ENCODE results near the gene PRDX3.

Gene PRDX3

GRCh38 chr10:119178372-119179119, at the start of gene PRDX3:
PRDX3 (minus strand) TSS chr10:119178812; CDS start chr10:119178790, 22 bp downstream.
- peak; percentile 76 to 96 (median 90) for DNase-seq (ENCODE audit: low read depth in 4 of 4, low spot score in 1 of 4)

- DNase-seq (ENCODE audit: low read depth in 4 of 4, low spot score in 1 of 4) = no peak
Measured at GRCh38 chr10:119227825-119228224, 49.2 kb upstream of the PRDX3 start.

GRCh38 chr10:119225083-119225658, 46.6 kb upstream of the PRDX3 start:
- DNase-seq (ENCODE audit: low read depth in 4 of 4, low spot score in 1 of 4) = no peak

- DNase-seq (ENCODE audit: low read depth in 4 of 4, low spot score in 1 of 4) = no peak
Measured at GRCh38 chr10:119222966-119223386, 44.4 kb upstream of the PRDX3 start.

GRCh38 chr10:119222537-119222936, 43.9 kb upstream of the PRDX3 start:
- DNase-seq (ENCODE audit: low read depth in 4 of 4, low spot score in 1 of 4) = no peak

GRCh38 chr10:119221666-119222065, 43.1 kb upstream of the PRDX3 start:
- no peak for DNase-seq (ENCODE audit: low read depth in 4 of 4, low spot score in 1 of 4)

GRCh38 chr10:119221201-119221600, 42.6 kb upstream of the PRDX3 start:
- no peak for DNase-seq (ENCODE audit: low read depth in 4 of 4, low spot score in 1 of 4)

GRCh38 chr10:119219871-119220270, 41.3 kb upstream of the PRDX3 start:
- no peak for DNase-seq (ENCODE audit: low read depth in 4 of 4, low spot score in 1 of 4)

GRCh38 chr10:119217991-119218490, 39.4 kb upstream of the PRDX3 start:
- DNase-seq (ENCODE audit: low read depth in 4 of 4, low spot score in 1 of 4) = no peak

GRCh38 chr10:119217401-119217800, 38.8 kb upstream of the PRDX3 start:
- DNase-seq (ENCODE audit: low read depth in 4 of 4, low spot score in 1 of 4) = no peak

GRCh38 chr10:119216127-119216526, 37.5 kb upstream of the PRDX3 start:
- no peak for DNase-seq (ENCODE audit: low read depth in 4 of 4, low spot score in 1 of 4)

GRCh38 chr10:119215371-119215770, 36.8 kb upstream of the PRDX3 start:
- no peak for DNase-seq (ENCODE audit: low read depth in 4 of 4, low spot score in 1 of 4)

GRCh38 chr10:119211625-119212441, 33.2 kb upstream of the PRDX3 start:
- DNase-seq (ENCODE audit: low read depth in 4 of 4, low spot score in 1 of 4) = no peak

- no peak for DNase-seq (ENCODE audit: low read depth in 4 of 4, low spot score in 1 of 4)
Measured at GRCh38 chr10:119211176-119211575, 32.6 kb upstream of the PRDX3 start.

- no peak for DNase-seq (ENCODE audit: low read depth in 4 of 4, low spot score in 1 of 4)
Measured at GRCh38 chr10:119210633-119211032, 32.0 kb upstream of the PRDX3 start.

GRCh38 chr10:119209736-119210355, 31.2 kb upstream of the PRDX3 start:
- DNase-seq (ENCODE audit: low read depth in 4 of 4, low spot score in 1 of 4) = no peak

- DNase-seq (ENCODE audit: low read depth in 4 of 4, low spot score in 1 of 4) = peak in 2 of 4 experiments; percentile 30 to 45
Measured at GRCh38 chr10:119209035-119209735, 30.6 kb upstream of the PRDX3 start.

GRCh38 chr10:119208553-119208940, 29.9 kb upstream of the PRDX3 start:
- DNase-seq (ENCODE audit: low read depth in 4 of 4, low spot score in 1 of 4) = no peak

GRCh38 chr10:119207713-119208552, 29.3 kb upstream of the PRDX3 start:
- DNase-seq (ENCODE audit: low read depth in 4 of 4, low spot score in 1 of 4) = peak in 2 of 4 experiments; percentile 17 to 34

- peak; percentile 77 to 93 (median 88) for DNase-seq (ENCODE audit: low read depth in 4 of 4, low spot score in 1 of 4)
Measured at GRCh38 chr10:119207366-119207666, 28.7 kb upstream of the PRDX3 start, which contains the start of gene GRK5. GRK5 (plus strand) TSS chr10:119207571; CDS start chr10:119207918, 347 bp downstream.

All from stimulated activated CD4-positive, alpha-beta T cell treated with anti-CD3 and anti-CD28 coated beads, Interleukin-1b, Interleukin-23, amount 100 ng/mL, for 24 hours (primary cell).